Ovary (tissue), 3 donors: ENCODE results near the gene UGDH.

Source experiments
- EP300 ChIP-seq: sonication (generic); formaldehyde crosslinking; IDR thresholded peaks from one replicate; pipeline ENCODE4 v1.6.1; 2017; ENCODE audit warnings: antibody characterized with exemption
- POLR2A ChIP-seq: fragments of 450-650 bp; IDR thresholded peaks from one replicate; pipeline ENCODE4 v1.6.1; 2017; ENCODE audit warnings: antibody characterized with exemption, mild to moderate bottlenecking, moderate library complexity
- TF ChIP-seq, protein P1 (sequence below), 3 donors: fragments of 450-650 bp in 2 of 3; fragments of 200-600 bp in 1 of 3; IDR thresholded peaks; one replicate each; pipeline versions ENCODE4 v1.5.1 to v1.8.0; 2016 to 2022; ENCODE audit warnings: antibody characterized with exemption in 3 of 3, mild to moderate bottlenecking in 1 of 3
- donor health status: DM: no; HTN: no; CAD: no.

- TF ChIP-seq, protein P1, sequence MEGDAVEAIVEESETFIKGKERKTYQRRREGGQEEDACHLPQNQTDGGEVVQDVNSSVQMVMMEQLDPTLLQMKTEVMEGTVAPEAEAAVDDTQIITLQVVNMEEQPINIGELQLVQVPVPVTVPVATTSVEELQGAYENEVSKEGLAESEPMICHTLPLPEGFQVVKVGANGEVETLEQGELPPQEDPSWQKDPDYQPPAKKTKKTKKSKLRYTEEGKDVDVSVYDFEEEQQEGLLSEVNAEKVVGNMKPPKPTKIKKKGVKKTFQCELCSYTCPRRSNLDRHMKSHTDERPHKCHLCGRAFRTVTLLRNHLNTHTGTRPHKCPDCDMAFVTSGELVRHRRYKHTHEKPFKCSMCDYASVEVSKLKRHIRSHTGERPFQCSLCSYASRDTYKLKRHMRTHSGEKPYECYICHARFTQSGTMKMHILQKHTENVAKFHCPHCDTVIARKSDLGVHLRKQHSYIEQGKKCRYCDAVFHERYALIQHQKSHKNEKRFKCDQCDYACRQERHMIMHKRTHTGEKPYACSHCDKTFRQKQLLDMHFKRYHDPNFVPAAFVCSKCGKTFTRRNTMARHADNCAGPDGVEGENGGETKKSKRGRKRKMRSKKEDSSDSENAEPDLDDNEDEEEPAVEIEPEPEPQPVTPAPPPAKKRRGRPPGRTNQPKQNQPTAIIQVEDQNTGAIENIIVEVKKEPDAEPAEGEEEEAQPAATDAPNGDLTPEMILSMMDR (IDR thresholded peaks at IDR 0.05) = no peak
- TF ChIP-seq POLR2A (no peak), EP300 (no peak)
These were observed 40.9 kb downstream of the UGDH start for GRCh38 chr4:39486221-39486804.
